NCI-H187 (cell line): Measurements from ENCODE around the gene RCOR2.
"Not testable (repeated sequence)": the region's sequence is repeated elsewhere in the genome, so short reads cannot be mapped to it uniquely, and the experiment has no call there.

Experiments
- DNase-seq, 2 experiments: peaks; one replicate each; lab custom pipeline; 2025; lab: John Stamatoyannopoulos, UW

The RCOR2 gene

DNA sequence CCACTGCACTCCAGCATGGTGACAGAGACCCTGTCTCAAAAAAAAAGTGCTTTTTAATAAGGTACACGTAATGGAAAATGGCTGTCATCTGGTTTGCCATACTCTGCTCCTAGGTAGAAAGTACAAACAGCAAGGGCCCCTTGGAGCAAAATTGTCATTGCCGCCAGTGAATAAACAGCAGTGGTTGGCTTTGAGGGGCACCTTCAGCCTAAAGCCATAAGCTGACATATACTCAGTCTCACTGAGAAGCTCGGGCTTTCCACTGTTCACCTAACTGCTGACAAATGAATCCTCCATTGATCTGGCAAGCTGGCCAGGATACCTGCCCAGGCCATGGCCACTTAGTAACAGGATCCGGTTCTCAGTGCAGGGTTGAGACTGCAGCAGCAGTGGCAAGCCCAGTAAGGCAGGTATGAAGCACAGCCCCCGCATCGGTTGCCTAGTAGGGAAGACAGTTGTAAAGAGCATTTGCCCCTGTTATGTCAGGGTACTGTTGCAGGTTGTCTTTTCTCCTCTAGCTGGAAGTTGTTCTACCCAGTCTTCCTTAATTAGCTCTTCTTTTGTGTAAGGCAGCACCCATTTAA is 39.2 kb downstream of the RCOR2 start:
- no peak for DNase-seq

DNA sequence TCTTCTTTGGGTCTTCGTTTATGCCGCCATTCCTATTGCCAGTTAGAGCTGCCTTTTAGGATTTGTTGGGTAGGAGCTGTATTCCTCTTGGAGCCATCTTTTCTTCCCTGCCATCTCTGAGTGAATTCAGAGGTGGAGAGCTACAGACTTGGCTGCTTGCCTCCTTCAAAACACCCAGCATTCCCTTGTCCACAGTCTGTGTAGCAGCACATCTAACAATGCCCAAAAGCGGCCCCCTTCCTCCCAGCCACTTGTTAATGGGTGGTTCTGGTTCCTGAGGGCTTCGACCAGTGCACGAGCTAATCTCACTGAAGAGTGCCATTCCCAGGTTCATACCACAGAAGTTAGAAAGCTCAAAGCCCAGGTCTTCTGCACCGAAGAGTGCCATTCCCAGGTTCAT is 40.3 kb downstream of the RCOR2 start:
- no peak for DNase-seq

DNA sequence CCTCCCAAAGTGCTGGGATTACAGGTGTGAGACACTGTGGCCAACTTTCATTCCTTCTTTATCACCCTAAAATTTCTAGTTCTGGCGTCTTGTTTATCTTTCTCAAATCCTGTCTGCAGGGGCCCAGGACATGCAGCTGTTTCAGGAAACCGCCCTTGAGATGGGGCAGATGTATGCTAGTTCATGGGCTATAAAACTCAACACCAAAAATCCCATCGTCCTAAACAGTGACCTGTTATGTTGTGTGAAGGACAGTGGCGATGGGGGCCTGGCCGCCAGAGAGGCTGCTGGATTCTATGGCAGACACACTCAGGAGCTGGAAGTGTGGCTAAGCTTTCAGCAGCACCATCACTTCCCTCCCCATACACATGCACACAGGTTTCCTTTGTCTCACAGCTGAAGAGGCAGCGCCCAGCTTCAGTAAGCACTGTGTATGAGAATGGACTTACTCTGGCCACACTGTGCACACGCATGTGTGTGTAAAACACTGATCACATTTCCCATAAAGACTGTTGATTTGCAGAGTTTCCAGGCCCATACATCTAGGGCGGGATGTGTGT is 41.4 kb downstream of the RCOR2 start:
- DNase-seq, result no peak

DNA sequence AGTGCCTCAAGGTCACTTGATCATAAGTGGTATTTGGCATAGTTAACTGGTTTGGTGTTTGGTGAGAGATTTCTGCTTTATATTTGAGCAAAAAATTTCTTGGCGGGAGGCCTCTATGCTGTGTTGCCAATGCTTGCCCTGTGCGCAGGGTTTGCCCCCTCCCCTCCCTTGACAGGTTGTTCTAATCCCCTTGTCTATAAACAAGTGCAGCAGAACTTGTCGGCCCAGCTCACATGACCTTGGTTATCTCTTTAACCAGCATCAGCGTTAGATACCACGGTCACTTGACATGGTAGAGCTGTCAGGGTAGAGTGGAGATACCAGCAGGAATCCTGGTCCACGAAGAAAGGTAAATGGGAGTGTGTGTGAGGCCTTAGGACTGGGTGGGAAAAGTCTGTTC is 42.5 kb downstream of the RCOR2 start:
- no peak for DNase-seq

DNA sequence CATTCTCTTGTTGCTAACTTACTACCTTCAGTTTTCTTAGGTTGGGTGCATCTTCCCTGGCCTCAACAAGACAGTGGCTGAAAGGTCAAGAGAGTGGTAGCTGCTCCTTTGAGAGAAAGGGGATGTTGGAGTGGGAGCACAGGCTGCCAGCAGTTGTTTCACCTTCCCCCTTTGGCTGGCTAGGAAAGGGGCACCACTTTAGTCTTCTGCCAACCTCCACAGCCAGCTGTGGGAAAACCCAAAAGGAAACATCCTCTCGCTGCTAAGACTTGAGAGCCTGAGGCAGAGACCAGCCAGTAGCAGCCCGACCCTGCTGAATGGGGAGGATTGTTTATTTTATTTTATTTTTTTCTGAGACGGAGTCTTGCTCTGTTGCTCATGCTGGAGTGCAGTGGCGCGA is 43.7 kb downstream of the RCOR2 start:
- no peak for DNase-seq

DNA sequence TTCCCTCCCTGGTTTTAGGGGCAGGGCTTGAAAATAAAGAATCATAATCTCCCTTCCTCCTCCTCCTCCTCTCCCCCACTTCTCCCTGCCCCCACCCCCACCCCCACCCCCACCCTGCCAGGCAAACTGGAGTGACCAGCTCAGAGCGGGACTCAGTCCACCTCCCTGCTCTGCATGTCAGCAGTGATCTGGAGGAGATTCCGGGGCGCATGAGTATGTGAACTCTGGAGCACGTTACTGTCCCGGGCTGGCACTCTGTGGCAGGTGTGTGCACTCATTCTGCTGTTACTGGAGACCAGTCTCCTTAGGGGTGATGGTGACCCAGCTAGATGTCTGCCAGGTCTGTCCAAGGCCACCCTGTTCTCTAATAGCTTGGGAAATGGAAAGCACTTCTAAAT is 44.2 kb downstream of the RCOR2 start:
- DNase-seq, result no peak

DNA sequence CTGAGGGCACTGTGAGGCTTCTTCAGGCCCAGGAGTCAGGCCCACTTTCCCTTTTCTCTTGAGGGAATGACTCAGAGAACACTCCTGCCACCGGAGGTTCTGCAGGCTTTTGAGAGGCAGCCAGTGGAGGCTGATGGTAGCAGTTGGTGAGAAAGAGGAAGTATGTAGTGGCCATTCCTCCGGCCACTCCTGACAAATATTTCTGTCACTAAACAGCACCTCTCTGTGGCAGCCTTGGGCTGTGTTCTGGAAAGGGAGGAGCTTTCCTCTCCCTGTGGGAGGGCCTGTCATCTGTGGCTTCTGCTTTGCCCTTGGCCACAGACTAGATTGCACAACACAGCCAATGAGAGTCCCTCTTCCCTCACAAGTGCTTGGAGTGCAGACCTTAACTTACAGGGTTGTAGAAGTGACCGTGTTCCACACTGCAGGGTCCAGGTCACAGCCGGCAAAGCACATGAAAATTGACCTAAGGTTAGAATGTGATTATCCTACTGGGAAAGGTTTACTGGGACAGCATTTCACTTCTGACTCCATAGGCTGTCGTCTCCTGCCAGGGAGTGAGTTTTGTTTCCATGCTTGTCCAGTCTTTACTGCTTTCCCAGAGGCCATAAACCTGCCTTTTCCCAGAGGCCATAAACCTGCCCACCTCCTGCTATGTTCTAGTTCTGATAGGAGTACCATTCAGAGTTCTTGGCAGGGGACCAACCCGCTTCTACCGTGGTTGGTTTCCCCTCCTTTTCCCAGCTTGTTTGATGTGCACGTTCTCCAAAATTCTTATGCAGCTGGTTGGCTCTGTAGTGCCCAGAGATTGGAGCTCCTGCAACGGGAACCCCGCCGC is 44.8 kb downstream of the RCOR2 start:
- DNase-seq, result peak; percentile 6 to 18

DNA sequence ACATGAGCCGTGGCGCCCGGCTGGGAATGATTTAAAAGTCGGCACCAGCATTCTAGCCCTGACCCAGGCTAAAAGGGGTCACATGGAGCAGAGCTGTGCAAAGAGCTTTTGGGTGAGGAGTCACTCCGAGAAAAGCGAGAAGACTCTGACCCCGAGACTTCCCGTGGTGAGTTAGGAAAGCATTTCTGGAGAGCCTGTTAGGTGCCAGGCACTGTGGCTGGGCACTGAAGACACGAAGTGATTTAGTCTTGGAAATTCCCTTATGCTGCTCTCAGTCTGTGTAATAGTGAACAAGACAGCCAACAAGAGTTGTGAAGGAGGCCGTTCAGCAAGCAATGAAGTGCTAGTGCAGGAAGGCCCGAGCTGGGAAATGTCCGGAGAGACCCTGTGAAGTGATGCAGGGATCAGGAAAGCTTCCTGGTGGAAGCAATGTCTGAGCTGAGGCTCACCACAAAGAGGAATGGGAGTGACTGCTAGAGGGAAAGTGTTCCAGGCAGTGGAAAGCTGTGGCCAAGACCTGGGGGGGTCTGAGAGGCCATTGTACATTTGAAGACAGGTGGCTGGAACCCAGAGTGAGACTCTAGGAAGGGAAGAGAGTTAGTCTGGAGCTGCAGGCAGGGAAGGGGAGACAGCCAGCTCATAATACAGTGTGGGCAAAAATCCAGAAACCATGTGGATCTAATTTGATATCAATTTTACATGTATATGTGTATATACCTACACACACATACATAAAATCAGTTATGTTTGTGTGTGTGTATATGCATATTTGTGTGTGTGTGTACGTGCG is 46.4 kb downstream of the RCOR2 start:
- DNase-seq, result no peak

DNA sequence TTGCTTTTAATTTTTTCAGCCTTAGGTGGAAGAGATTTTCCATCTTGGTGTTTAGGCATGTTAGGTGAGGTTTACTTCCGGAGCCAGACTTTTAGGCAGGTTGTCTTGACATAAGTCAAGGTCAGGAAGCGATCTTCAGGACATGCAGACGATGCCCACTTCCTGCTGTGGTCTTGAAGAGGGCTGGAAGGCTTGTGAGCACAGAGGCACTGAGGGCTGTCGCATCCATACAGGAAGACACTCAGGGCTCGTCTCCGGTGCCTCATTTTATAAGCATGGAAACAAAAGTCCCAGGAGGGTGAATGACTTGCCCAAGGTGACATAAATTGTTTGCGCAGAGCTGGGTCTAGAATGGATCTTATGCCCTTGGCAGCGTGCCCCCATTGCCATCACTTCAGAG is 47.3 kb downstream of the RCOR2 start:
- DNase-seq, result no peak

DNA sequence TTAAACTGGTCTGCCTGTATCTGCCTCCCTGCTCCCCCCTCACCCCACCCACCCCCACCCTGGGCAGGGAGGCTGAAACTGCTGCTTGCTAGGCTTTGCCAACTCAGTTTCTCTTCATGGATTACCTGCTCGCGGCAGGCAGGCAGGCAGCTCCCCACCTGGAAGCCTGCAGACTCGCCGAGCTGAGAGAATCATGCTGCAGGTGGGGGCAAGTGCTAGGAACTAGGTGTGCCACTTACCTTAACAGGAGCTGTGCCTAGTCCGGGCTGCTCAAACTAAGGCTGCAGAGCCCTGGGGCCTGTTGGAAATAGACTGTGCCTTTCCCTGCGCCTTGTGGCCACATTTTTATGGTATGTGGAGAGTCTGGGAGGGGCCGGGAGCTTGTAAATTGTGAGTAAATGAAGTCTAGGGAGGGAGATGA is 47.8 kb downstream of the RCOR2 start:
- no peak for DNase-seq

DNA sequence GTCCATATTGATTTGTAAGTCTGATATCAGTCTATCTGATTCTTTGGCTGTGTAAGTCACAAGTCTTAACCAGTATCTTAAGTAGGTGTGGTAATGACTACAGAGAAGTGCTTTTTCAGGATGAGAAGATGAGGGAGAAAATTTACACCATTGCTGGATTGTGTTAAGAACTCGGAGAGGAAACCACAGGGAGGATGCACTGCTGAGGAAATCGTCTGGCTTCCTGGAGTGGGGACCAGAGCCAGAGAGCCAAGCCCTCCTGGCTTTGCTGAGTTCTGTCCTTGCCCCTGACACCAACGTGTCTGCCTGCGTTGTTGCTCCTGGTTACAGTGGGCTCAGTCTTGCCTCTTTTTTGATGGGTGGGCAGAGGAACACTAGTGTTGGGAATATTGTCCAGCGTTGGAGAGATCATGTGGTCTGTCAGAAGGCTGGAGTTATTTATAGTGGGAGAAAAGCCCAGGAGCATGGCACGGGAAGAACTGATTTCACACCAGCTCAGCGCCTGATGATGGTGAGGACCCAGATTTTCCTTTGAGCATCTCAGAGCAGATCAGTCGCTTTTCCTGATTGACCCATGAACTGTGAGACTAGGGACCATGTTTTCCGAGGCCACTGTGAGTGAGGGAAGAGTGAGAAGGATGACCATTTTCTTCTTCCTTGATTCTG is 48.4 kb downstream of the RCOR2 start:
- DNase-seq, result no peak

DNA sequence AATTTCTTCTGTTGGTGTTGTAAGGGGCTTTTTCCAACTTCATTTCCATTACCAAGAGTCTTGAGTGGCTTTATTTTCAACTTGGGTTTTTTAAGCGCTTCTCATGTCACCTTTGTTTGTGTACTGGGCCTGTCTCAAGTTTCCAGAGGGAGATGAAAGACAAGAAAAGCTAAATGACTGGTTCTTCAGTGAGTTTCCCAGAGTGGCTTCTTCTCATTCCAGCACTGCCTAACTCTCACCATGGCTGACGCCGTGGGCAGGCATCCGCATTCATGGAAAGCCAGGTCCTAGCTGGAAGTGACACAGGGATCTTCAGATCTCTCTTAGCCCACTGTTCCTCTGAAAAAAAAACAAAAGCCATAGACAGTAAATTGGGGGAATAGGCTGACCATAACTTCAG is 49.5 kb downstream of the RCOR2 start:
- no peak for DNase-seq

DNA sequence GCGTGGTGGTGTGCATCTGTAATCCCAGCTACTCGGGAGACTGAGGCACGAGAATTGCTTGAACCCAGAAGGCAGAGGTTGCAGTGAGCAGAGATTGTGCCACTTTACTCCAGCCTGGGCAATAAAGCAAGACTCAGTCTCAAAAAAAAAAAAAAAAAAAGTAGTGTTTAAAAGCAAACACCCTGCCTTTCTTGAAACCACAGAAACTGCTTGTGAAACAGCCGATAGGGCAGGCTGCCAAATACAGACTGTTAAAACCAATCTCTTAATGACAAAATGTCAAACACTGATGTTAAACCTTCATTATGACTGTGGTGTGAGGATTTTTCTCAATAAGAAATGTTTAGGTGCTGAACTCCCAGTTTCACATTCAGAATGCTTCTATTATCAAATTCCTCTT is 50.8 kb downstream of the RCOR2 start:
- no peak for DNase-seq

DNA sequence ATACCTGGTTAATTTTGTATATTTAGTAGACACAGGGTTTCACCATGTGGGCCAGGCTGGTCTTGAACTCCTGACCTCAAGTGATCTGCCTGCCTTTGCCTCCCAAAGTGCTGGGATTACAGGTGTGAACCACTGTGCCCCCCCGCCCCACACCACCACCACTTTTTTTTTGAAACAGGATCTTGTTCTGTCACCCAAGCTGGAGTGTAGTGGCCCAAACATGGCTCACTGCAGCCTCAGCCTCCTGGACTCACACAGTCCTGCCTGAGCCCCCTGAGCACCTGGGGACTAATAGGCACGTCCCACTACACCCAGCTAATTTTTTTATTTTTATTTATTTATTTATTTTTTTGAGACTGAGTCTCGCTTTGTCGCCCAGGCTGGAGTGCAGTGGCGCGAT is 53.3 kb downstream of the RCOR2 start:
- DNase-seq, result not testable (repeated sequence)

DNA sequence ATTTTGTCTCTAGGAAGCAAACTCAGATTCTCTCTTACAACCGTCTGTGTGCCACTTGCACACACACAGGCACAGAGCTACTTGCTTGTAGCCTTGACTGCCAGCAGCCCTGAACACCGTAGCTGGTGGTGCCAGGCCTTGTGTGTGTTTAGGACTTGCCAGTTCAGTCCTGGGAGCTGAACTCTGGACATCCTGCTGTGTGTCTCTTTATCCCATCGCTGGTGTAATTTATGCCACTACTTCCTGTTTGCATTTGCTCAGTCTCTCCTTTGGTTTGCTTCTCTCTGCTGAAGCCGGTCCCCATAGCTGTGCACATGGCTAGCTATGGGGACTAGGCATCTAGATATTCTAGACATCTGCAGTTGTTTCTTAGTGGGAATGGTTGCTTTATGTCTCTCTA is 54.0 kb downstream of the RCOR2 start:
- DNase-seq, result no peak
